ENCODE measurements around the gene SPANXC. TPM values are rescaled to one million over a fixed set of nuclear protein-coding genes. Genes with fewer than 3 reads are reported as not detected.

SPANXC gene
- total and polyA plus RNA-seq, 4 donors: not detected

- 78% methylated on average over 1 of the region's 1 CpG for WGBS
- TF ChIP-seq CTCF (IDR thresholded peaks at IDR 0.05; ENCODE audit: low read depth, low read length, missing input control): no peak
- no peaks in the 10 kb centered on the region for H3K9me3 ChIP-seq (ENCODE audit: control insufficient read depth in 4 of 4, low read length in 3 of 4)
- no peak overlapping the region for H3K4me3 ChIP-seq (ENCODE audit: low read depth in 1 of 3, low read length in 3 of 3)
- no peaks in the 10 kb centered on the region for H3K27me3 ChIP-seq (ENCODE audit: control insufficient read depth in 4 of 4, insufficient read depth in 4 of 4, low read length in 3 of 4)
- H3K36me3 ChIP-seq (ENCODE audit: control insufficient read depth in 4 of 4, insufficient read depth in 3 of 4, low read depth in 1 of 4, low read length in 3 of 4): no peaks in the 10 kb centered on the region
- no peak overlapping the region for H3K27ac ChIP-seq (ENCODE audit: low read depth in 1 of 2, low read length in 2 of 2)
- H3K4me1 ChIP-seq (ENCODE audit: control insufficient read depth in 4 of 4, insufficient read depth in 4 of 4, low read length in 3 of 4): no peaks in the 10 kb centered on the region
- no peak for DNase-seq (ENCODE audit: low spot score)
- no peak overlapping the region for H3K9ac ChIP-seq (ENCODE audit: low read depth in 1 of 2, low read length in 2 of 2)
These were observed 28.1 kb downstream of the SPANXC start for GRCh38 chrX:141214196-141214595.

GRCh38 chrX:141201962-141202361 lies 40.4 kb downstream of the SPANXC start:
- Histone ChIP-seq H3K27me3 (ENCODE audit: control insufficient read depth in 4 of 4, insufficient read depth in 4 of 4, low read length in 3 of 4) (peaks cover 0 to 2% (median 0%) of the 10 kb centered on the region in 4 donors), H3K36me3 (ENCODE audit: control insufficient read depth in 4 of 4, insufficient read depth in 3 of 4, low read depth in 1 of 4, low read length in 3 of 4) (no peaks in the 10 kb centered on the region), H3K9me3 (ENCODE audit: control insufficient read depth in 4 of 4, low read length in 3 of 4) (no peaks in the 10 kb centered on the region), H3K4me1 (ENCODE audit: control insufficient read depth in 4 of 4, insufficient read depth in 4 of 4, low read length in 3 of 4) (no peaks in the 10 kb centered on the region), H3K4me3 (ENCODE audit: low read depth in 1 of 3, low read length in 3 of 3) (no peak overlapping the region), H3K9ac (ENCODE audit: low read depth in 1 of 2, low read length in 2 of 2) (no peak overlapping the region), H3K27ac (ENCODE audit: low read depth in 1 of 2, low read length in 2 of 2) (no peak overlapping the region)
- TF ChIP-seq JUND (IDR thresholded peaks at IDR 0.05) (no peak), RXRA (IDR thresholded peaks at IDR 0.05) (no peak)
- WGBS: 96% methylated on average over 3 of the region's 3 CpGs
- no peak for DNase-seq (ENCODE audit: low spot score)

Other genes with a start within 250 kb of the SPANXC start
- not detected for gene SPANXB1, start 239.9 kb downstream of the SPANXC start, total RNA-seq
- not detected for gene SPANXB1, start 239.9 kb downstream of the SPANXC start, polyA plus RNA-seq
- 10 to 100 TPM in 1 of 2 donors, under 1 TPM in 1; 0.59 to 12.9 TPM for gene LDOC1, start 65.4 kb downstream of the SPANXC start, total RNA-seq
- 1 to 10 TPM; 2.8 to 2.9 TPM for gene LDOC1, start 65.4 kb downstream of the SPANXC start, polyA plus RNA-seq

Measured in liver (tissue), 9 donors.